DOHH2 (cell line): ENCODE data around the gene SH3BGRL.

Experiments
- CTCF ChIP-seq: fragments of 200-600 bp; sonication (generic); IDR thresholded peaks from one replicate; pipeline ENCODE4 v1.5.1; 2014; ENCODE audit warnings: antibody characterized with exemption, mild to moderate bottlenecking, low read depth, low read length; ENCODE audit not compliant: poor library complexity, severe bottlenecking
- EZH2phosphoT487 ChIP-seq: fragments of 200-600 bp; sonication (generic); IDR thresholded peaks from 2 replicates; pipeline ENCODE4 v1.6.1; 2017; ENCODE audit warnings: borderline replicate concordance, mild to moderate bottlenecking, antibody characterized with exemption, low read length, moderate library complexity, mixed read lengths

DNA sequence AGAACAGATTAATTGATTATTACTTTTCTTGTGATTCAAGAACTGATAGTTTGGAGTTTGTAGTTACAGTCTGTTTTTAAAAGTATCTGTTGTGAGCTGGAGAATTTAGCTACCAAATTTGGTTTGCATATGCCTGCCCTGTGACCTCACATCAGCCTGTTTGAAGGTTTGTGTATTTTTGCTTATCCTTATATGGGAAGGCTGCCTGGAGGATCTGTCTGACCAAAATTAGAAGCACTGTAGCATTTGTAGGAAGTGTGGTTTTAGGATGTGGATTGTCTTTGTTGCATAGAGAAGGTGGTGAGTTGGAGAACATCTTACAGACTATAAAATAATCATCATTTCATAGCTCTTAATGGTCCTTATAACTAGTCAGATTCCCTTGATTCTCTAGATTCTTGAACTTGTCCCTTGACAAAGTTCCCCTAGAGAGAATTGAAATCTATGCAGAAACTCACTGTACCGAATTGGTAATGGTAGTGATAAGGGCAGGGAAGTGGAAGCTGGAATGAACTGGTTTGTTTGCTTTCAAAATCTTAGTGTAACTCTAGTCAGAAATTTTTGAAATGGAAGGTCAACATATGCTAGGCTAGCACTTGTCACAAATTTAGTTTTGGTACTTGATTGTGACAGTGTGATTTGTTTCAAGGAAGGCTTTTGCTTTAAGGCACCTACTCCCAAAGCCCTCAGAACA, 57.3 kb downstream of the SH3BGRL start:
- TF ChIP-seq CTCF = no peak
- TF ChIP-seq EZH2phosphoT487 = no peak
